HCT116 (cell line): ENCODE data around the gene TSPAN8. TPM values are rescaled to one million over a fixed set of nuclear protein-coding genes. Genes with fewer than 3 reads are reported as not detected.

ENCODE experiments used
- ATAC-seq: fragments of 200-7000 bp; cut with Tn5 transposase; 2 replicates; pipeline ENCODE4 v1.9.1; 2020; ENCODE audit warnings: mild to moderate bottlenecking, moderate library complexity
- BruUV-seq: library from RNA; stranded (reverse); fragments of 400-500 nt; replicated peaks from 2 replicates; lab custom pipeline; 2021; lab: Mats Ljungman, UMichigan
- CTCF ChIA-PET: fragments of 300-600 bp; sonication (Branson Sonifier 250); formaldehyde crosslinking; loops from one replicate; lab custom pipeline; 2021; ENCODE audit warnings: antibody characterized with exemption; lab: Charles Lee
- POLR2A ChIA-PET: fragments of 300-600, 350-600 bp; sonication (Branson Sonifier 250); formaldehyde crosslinking; loops from one replicate; lab custom pipeline; 2021; ENCODE audit warnings: antibody characterized with exemption; lab: Charles Lee
- RAD21 ChIA-PET, 2 experiments: fragments of 300-600 bp; sonication (Branson Sonifier 250); formaldehyde crosslinking; loops; one replicate each; lab custom pipeline; 2023; ENCODE audit warnings: low total read pairs in 2 of 2; ENCODE audit not compliant: uncharacterized antibody in 2 of 2, unreplicated experiment in 2 of 2, low non-redundant PET in 1 of 2; lab: Charles Lee
- DNase-seq: peaks from one replicate; pipeline ENCODE4 v3.0.0-alpha.2; 2010; ENCODE audit warnings: low read depth, low spot score
- H2AFZ ChIP-seq: fragments of 200-600 bp; shearing (Covaris generic), sonication (generic); 2 replicates; pipeline ENCODE4 v1.6.1; 2017; ENCODE audit warnings: low read depth, mixed run types, mixed read lengths, antibody characterized with exemption, low read length; ENCODE audit not compliant: poor library complexity, severe bottlenecking
- H3K27ac ChIP-seq: 2 replicates; pipeline ENCODE4 v1.5.1; 2012; ENCODE audit warnings: low read depth, low read length
- H3K27me3 ChIP-seq: fragments of 200-600 bp; sonication (generic); 2 replicates; pipeline ENCODE4 v1.6.1; 2016; ENCODE audit warnings: mixed run types, low read length, mixed read lengths; ENCODE audit not compliant: insufficient read depth
- H3K36me3 ChIP-seq, 2 experiments: fragments of 200-500 bp in 1 of 2; fragments of 200-600 bp in 1 of 2; sonication (Bioruptor generic) in 1 of 2; sonication (generic) in 1 of 2; 2 replicates each; pipeline versions ENCODE4 v1.5.1 to v1.6.1; 2014 to 2016; ENCODE audit warnings: low read length in 2 of 2, inconsistent platforms in 1 of 2, mixed read lengths in 1 of 2, mixed run types in 1 of 2; ENCODE audit not compliant: insufficient read depth in 2 of 2, control insufficient read depth in 1 of 2
- H3K4me1 ChIP-seq, 2 experiments: fragments of 200-600 bp in 1 of 2; sonication (generic) in 1 of 2; 2 replicates each; pipeline versions ENCODE4 v1.5.1 to v1.6.1; 2012 to 2017; ENCODE audit warnings: low read length in 2 of 2, inconsistent platforms in 1 of 2, mild to moderate bottlenecking in 1 of 2, mixed read lengths in 1 of 2, mixed run types in 1 of 2, moderate library complexity in 1 of 2; ENCODE audit not compliant: insufficient read depth in 2 of 2, control insufficient read depth in 1 of 2
- H3K4me2 ChIP-seq: fragments of 200-600 bp; sonication (generic); 2 replicates; pipeline ENCODE4 v1.6.1; 2017; ENCODE audit warnings: mixed run types, low read length, mixed read lengths
- H3K4me3 ChIP-seq, 2 experiments: fragments of 200-600 bp in 1 of 2; sonication (generic) in 1 of 2; replicated peaks in 1 of 2; 2 replicates each; pipeline ENCODE4 v1.5.1; 2011 to 2016; ENCODE audit warnings: low read length in 2 of 2, control low read depth in 1 of 2, low read depth in 1 of 2, mild to moderate bottlenecking in 1 of 2, mixed read lengths in 1 of 2, mixed run types in 1 of 2
- H3K79me2 ChIP-seq: fragments of 200-600 bp; sonication (generic); 2 replicates; pipeline ENCODE4 v1.6.1; 2017; ENCODE audit warnings: mild to moderate bottlenecking, mixed run types, low read length, moderate library complexity, mixed read lengths; ENCODE audit not compliant: insufficient read depth
- H3K9ac ChIP-seq: fragments of 200-600 bp; sonication (generic); 2 replicates; pipeline ENCODE4 v1.6.1; 2016; ENCODE audit warnings: low read length, mixed read lengths
- H3K9me2 ChIP-seq: fragments of 200-600 bp; sonication (generic), shearing (Covaris generic); 2 replicates; pipeline ENCODE4 v1.6.1; 2017; ENCODE audit warnings: mixed run types, mild to moderate bottlenecking, moderate library complexity; ENCODE audit not compliant: insufficient read depth
- H3K9me3 ChIP-seq, 2 experiments: fragments of 200-500 bp in 1 of 2; fragments of 200-600 bp in 1 of 2; sonication (Bioruptor generic) in 1 of 2; sonication (generic) in 1 of 2; 2 replicates each; pipeline ENCODE4 v1.6.1; 2014 to 2017; ENCODE audit warnings: low read length in 2 of 2, mixed read lengths in 2 of 2, inconsistent platforms in 1 of 2, low read depth in 1 of 2, mild to moderate bottlenecking in 1 of 2, mixed run types in 1 of 2, moderate library complexity in 1 of 2; ENCODE audit not compliant: control insufficient read depth in 1 of 2, insufficient read depth in 1 of 2
- H4K20me1 ChIP-seq: fragments of 200-600 bp; sonication (generic), shearing (Covaris generic); 2 replicates; pipeline ENCODE4 v1.6.1; 2017; ENCODE audit warnings: mixed run types, mild to moderate bottlenecking, moderate library complexity; ENCODE audit not compliant: insufficient read depth
- ATF3 ChIP-seq: IDR thresholded peaks from 2 replicates; pipeline ENCODE4 v1.6.1; 2012
- CBX3 ChIP-seq: IDR thresholded peaks from 2 replicates; pipeline ENCODE4 v1.6.1; 2012; ENCODE audit warnings: low read depth
- CEBPB ChIP-seq: IDR thresholded peaks from 2 replicates; pipeline ENCODE4 v1.6.1; 2012; ENCODE audit warnings: low read depth
- CTCF ChIP-seq, 3 experiments: fragments of 200-600 bp in 1 of 3; sonication (generic) in 1 of 3; IDR thresholded peaks in 2 of 3; conservative IDR thresholded peaks in 1 of 3; 2 replicates each; pipeline ENCODE4 v1.5.1; 2012 to 2017; ENCODE audit warnings: low read depth in 2 of 3, low read length in 2 of 3, antibody characterized with exemption in 1 of 3, borderline replicate concordance in 1 of 3, control low read depth in 1 of 3, mild to moderate bottlenecking in 1 of 3, mixed read lengths in 1 of 3, mixed run types in 1 of 3, moderate library complexity in 1 of 3; ENCODE audit not compliant: insufficient read depth in 1 of 3
- EGR1 ChIP-seq: IDR thresholded peaks from 2 replicates; pipeline ENCODE4 v1.6.1; 2012; ENCODE audit warnings: low read depth
- ELF1 ChIP-seq: IDR thresholded peaks from 2 replicates; pipeline ENCODE4 v1.6.1; 2012; ENCODE audit warnings: low read depth, borderline replicate concordance
- EZH2 ChIP-seq: fragments of 200-600 bp; sonication (generic); IDR thresholded peaks from 2 replicates; pipeline ENCODE4 v1.6.1; 2017; ENCODE audit warnings: antibody characterized with exemption, mixed run types
- EZH2phosphoT487 ChIP-seq: fragments of 200-600 bp; IDR thresholded peaks from 2 replicates; pipeline ENCODE4 v1.6.1; 2018; ENCODE audit warnings: antibody characterized with exemption, borderline replicate concordance
- FOSL1 ChIP-seq: IDR thresholded peaks from 2 replicates; pipeline ENCODE4 v1.6.1; 2012; ENCODE audit warnings: low read depth
- JUND ChIP-seq: IDR thresholded peaks from 2 replicates; pipeline ENCODE4 v1.6.1; 2012
- MAX ChIP-seq: IDR thresholded peaks from 2 replicates; pipeline ENCODE4 v1.6.1; 2012
- POLR2AphosphoS5 ChIP-seq: IDR thresholded peaks from 2 replicates; pipeline ENCODE4 v1.6.1; 2011; ENCODE audit warnings: mild to moderate bottlenecking, low read depth, low read length, moderate library complexity
- SIN3A ChIP-seq: IDR thresholded peaks from 2 replicates; pipeline ENCODE4 v1.6.1; 2012; ENCODE audit warnings: low read depth
- SRF ChIP-seq: IDR thresholded peaks from 2 replicates; pipeline ENCODE4 v1.6.1; 2012; ENCODE audit warnings: low read depth
- TCF7L2 ChIP-seq: IDR thresholded peaks from 2 replicates; pipeline ENCODE4 v1.7.0; 2011; ENCODE audit warnings: borderline replicate concordance, inconsistent platforms; ENCODE audit not compliant: insufficient read depth, insufficient read length; ENCODE audit errors: extremely low read depth
- YY1 ChIP-seq: IDR thresholded peaks from 2 replicates; pipeline ENCODE4 v1.6.1; 2011; ENCODE audit warnings: low read length, low read depth, moderate library complexity, mild to moderate bottlenecking; ENCODE audit not compliant: insufficient replicate concordance; ENCODE audit errors: extremely low read depth
- ZNF274 ChIP-seq: fragments of 200-500 bp; sonication (Bioruptor generic); IDR thresholded peaks from 2 replicates; pipeline ENCODE4 v1.6.1; 2014; ENCODE audit warnings: mild to moderate bottlenecking, low read depth, low read length, inconsistent platforms
- intact Hi-C: fragments of 100-400 bp; cut with micrococcal nuclease; formaldehyde crosslinking; loops from 2 replicates; pipeline ENCODE4 v1.10.0; 2022
- total RNA-seq: library from RNA; stranded (reverse); gene quantifications from one replicate; pipeline ENCODE4 v1.2.1, GENCODE V29; 2021; ENCODE audit not compliant: unreplicated experiment

TSPAN8 gene
- total RNA-seq, 1 experiment from 2014 or later = 0.76 TPM

- no peaks in the 10 kb centered on the region for H3K27me3 ChIP-seq
- H3K27ac ChIP-seq = no peak overlapping the region
- H3K4me3 ChIP-seq = no peak overlapping the region
- TF ChIP-seq EGR1 (no peak), FOSL1 (no peak), ELF1 (no peak), EZH2phosphoT487 (no peak), ATF3 (no peak), SIN3A (no peak), MAX (no peak)
- H3K9me2 ChIP-seq = no peaks in the 10 kb centered on the region
- H3K4me1 ChIP-seq = no peaks in the 10 kb centered on the region
- no peak overlapping the region for H3K4me2 ChIP-seq
- H3K79me2 ChIP-seq = no peaks in the 10 kb centered on the region
- no peaks in the 10 kb centered on the region for H3K9me3 ChIP-seq
- no peaks in the 10 kb centered on the region for H4K20me1 ChIP-seq
- H2AFZ ChIP-seq = no peak overlapping the region
- RAD21 ChIA-PET = no interaction called here
- no peak overlapping the region for H3K9ac ChIP-seq
- CTCF ChIA-PET = no interaction called here
- intact Hi-C loops = no loop called here
- ATAC-seq (no peak), DNase-seq (no peak)
- no TSS peak for BruUV-seq
- H3K36me3 ChIP-seq = no peaks in the 10 kb centered on the region
- POLR2A ChIA-PET = no interaction called here
These were observed 29.5 kb downstream of the TSPAN8 start for GRCh38 chr12:71128191-71128788.

- H3K9me3 ChIP-seq = no peaks in the 10 kb centered on the region
- no peak overlapping the region for H2AFZ ChIP-seq
- ChIA-PET CTCF (interaction anchor here (0.9 to 1.3 kb wide), 3 partner anchors 267 to 511 kb away, joined by 3 to 5 read pairs (median 3); no protein-coding TSS in a partner anchor), POLR2A (no interaction called here), RAD21 (no interaction called here)
- H3K79me2 ChIP-seq = no peaks in the 10 kb centered on the region
- H3K27ac ChIP-seq = no peak overlapping the region
- H3K36me3 ChIP-seq = no peaks in the 10 kb centered on the region
- no peak overlapping the region for H3K9ac ChIP-seq
- no peaks in the 10 kb centered on the region for H3K9me2 ChIP-seq
- no peaks in the 10 kb centered on the region for H4K20me1 ChIP-seq
- no TSS peak for BruUV-seq
- ATAC-seq = no peak
- H3K27me3 ChIP-seq = no peaks in the 10 kb centered on the region
- intact Hi-C loops = no loop called here
- no peak overlapping the region for H3K4me3 ChIP-seq
- no peaks in the 10 kb centered on the region for H3K4me1 ChIP-seq
- H3K4me2 ChIP-seq = no peak overlapping the region
- DNase-seq = no peak
- TF ChIP-seq POLR2AphosphoS5 (no peak), CTCF (IDR thresholded peaks at IDR 0.05 in 2 of 3, conservative IDR thresholded peaks at IDR 0.05 in 1 of 3; ENCODE audit: borderline replicate concordance in 1 of 3, insufficient read depth in 1 of 3, low read depth in 2 of 3, low read length in 2 of 3) (no peak), ATF3 (no peak), CBX3 (no peak), JUND (no peak), YY1 (no peak), CEBPB (no peak), SIN3A (no peak), EZH2 (no peak), SRF (no peak), ZNF274 (no peak), TCF7L2 (no peak)
These were observed 31.9 kb downstream of the TSPAN8 start for GRCh38 chr12:71125949-71126348.
